Endothelial cell of umbilical vein (primary cell): ENCODE data around the gene ATP6V1D.

ENCODE experiments used
- CTCF ChIP-seq, 2 donors: IDR thresholded peaks; 1 replicate in 1 of 2; 2 replicates in 1 of 2; pipeline ENCODE4 v1.5.1; 2011; ENCODE audit warnings: low read length in 2 of 2, mild to moderate bottlenecking in 2 of 2, moderate library complexity in 2 of 2, control low read depth in 1 of 2, inconsistent platforms in 1 of 2, low read depth in 1 of 2; ENCODE audit not compliant: insufficient read depth in 1 of 2; ENCODE audit errors: extremely low read depth in 1 of 2
- EZH2 ChIP-seq: IDR thresholded peaks from 2 replicates; pipeline ENCODE4 v1.6.1; 2012; ENCODE audit warnings: borderline replicate concordance, low read depth, mild to moderate bottlenecking, moderate library complexity, low read length, inconsistent platforms; ENCODE audit not compliant: severe bottlenecking
- GATA2 ChIP-seq: IDR thresholded peaks from 2 replicates; pipeline ENCODE4 v1.7.0; 2011; ENCODE audit warnings: low read depth, mild to moderate bottlenecking, moderate library complexity, mixed read lengths, low read length; ENCODE audit not compliant: insufficient read length, insufficient read depth
- POLR2AphosphoS5 ChIP-seq: IDR thresholded peaks from 2 replicates; pipeline ENCODE4 v1.6.1; 2012; ENCODE audit warnings: low read depth, mild to moderate bottlenecking, control low read depth, low read length, moderate library complexity; ENCODE audit not compliant: insufficient read depth

DNA sequence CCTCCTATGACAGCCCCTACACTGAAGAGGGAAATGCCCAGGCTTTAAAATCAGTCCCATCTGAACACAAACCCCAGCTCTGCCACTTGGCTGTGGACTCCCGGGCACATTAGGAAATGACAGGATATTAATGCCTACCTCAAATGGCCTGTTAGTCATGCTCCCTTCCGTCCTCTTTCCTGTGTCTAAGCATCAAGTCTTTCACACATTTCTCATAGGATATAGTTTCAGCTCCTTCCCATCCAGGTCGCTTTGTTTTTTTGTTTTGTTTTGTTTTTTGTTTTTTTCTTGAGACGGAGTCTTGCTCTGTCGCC, 36.2 kb upstream of the ATP6V1D start:
- TF ChIP-seq CTCF (IDR thresholded peaks at IDR 0.05; ENCODE audit: extremely low read depth in 1 of 2, insufficient read depth in 1 of 2, low read depth in 1 of 2, low read length in 2 of 2) = no peak
- no peak for TF ChIP-seq EZH2
- peak; percentile 64 for TF ChIP-seq GATA2
- TF ChIP-seq POLR2AphosphoS5 = peak; percentile 51
